Activated CD4-positive, alpha-beta T cell treated with anti-CD3 and anti-CD28 coated beads for 24 hours (primary cell): ENCODE measurements around the gene SAXO2.
"Not testable (repeated sequence)": the region's sequence is repeated elsewhere in the genome, so short reads cannot be mapped to it uniquely, and the experiment has no call there.

ENCODE experiments used
- DNase-seq, 2 donors: peaks; one replicate each; pipeline ENCODE4 v3.0.0-alpha.2; 2020; ENCODE audit warnings: low read depth in 2 of 2

The SAXO2 gene

GRCh38 chr15:82313951-82314768 lies 51.5 kb downstream of the SAXO2 start:
- not testable (repeated sequence) for DNase-seq

DNA sequence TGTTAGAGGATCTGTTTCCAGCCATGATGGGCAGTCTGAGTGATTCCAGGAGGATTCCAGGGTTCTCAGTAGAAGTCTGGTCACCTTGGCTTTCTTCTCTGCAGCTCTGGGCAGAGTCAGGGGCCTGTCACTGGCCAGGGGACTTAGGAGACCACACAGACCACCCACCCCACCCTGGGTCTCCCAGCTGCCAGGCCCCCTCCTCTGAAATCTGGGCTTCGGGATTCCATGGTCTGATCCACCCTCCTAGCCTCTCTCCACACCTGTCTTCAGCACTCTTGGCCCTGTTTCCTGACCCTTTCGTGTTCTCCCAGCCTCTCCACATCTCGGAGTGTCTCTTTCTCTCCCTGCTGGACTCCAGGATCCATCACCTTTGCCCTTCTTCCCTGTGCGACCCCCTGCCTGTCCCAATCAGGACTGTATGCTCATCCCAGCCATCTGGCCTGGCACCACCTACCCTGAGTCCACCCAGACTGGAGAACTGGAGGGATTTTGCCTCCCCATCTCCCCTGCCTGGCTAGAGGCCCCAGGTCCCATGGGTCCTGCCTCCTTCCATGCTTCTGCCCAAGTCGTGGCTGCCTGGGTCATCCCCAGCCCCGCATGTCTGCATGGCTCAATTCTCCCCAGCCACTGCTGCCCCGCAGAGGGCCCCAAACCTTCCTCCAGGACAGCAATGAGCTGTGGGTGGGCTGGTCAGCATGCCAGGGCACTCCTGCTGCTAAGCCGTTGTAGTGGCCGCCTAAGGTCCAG lies 52.3 kb downstream of the SAXO2 start:
- DNase-seq, result no peak

DNA sequence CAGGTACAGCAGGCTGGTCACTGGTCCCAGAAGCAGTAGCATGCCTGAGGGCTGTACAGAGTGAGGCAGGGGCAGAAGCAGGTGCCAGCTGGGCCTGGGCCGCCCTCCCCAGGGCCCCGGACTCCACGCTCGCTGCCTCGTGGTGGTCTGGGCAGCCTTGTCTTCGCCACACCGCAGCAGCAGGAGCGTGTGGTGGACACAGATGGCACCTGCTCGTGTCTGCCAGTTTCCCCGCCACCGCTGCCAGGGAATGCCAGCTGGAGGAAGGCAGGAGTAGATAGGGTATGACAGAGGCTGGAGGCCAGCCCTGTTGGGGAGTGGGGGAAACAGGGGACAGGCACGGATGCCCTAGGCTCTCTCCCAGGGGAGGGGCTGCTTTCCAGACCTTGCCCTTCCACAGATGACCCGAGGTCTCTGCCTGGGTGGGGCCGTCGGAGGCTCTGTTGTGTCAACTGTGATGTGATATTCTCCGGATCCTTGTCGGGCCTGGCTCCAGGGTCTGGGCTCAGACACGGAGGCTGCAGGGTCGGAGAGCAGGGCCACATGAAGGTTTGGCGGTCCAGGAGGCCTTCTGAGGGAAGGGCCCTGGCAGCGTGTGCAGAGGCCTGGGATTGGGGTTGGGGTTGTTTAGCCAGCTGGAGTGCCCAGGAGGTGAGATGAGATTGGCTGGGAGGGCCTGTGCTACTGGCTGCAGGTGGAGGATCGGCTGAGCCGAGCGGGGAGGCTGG lies 53.1 kb downstream of the SAXO2 start:
- DNase-seq, result no peak

DNA sequence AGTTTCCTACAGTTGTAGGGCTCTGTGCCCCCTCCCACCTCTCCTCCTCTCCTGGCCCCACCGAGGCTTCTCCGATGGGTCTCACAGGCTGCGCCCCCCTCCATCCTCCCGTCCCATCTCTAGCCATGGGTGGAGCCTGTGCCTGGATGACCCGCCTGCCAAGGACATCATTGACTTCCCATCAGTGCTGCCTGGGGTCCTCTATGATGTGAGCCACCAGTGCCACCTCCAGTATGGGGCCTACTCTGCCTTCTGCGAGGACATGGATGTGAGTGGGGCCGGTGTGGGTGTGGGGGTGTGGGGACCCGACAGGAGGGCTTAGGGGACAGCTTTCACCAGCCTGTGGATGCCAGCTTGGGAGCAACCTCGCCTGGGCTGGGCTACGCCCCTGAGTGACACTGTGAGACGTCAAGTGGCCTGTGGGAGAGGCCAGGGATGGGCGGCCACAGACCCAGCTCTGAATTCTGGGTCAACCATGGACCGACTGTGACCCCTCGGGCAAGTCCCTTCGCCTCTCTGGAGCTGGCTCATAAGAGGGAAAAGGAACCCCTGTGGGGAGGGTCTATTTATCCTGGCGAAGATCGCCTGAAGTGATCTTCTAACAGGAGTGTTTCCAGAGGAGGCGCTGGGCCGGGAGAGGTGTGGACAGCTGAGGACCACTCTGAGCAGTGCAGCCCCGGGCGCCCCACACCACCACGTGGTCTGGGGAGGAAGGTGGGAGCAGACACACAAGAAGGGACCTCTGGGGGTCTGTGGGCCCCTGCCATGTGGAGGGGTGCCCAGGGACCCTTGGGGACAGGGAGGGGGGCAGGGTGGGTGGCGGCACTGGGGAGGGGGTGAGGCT lies 53.9 kb downstream of the SAXO2 start:
- DNase-seq, result not testable (repeated sequence)

GRCh38 chr15:82317091-82317489 lies 54.5 kb downstream of the SAXO2 start:
- DNase-seq, result no peak

- DNase-seq, result not testable (repeated sequence)
Observed at GRCh38 chr15:82317516-82317915, 54.9 kb downstream of the SAXO2 start.

GRCh38 chr15:82318281-82318680 lies 55.7 kb downstream of the SAXO2 start:
- not testable (repeated sequence) for DNase-seq

GRCh38 chr15:82319522-82320278 lies 57.1 kb downstream of the SAXO2 start:
- DNase-seq, result not testable (repeated sequence)

- not testable (repeated sequence) for DNase-seq
Observed at GRCh38 chr15:82320861-82321260, 58.2 kb downstream of the SAXO2 start.

DNA sequence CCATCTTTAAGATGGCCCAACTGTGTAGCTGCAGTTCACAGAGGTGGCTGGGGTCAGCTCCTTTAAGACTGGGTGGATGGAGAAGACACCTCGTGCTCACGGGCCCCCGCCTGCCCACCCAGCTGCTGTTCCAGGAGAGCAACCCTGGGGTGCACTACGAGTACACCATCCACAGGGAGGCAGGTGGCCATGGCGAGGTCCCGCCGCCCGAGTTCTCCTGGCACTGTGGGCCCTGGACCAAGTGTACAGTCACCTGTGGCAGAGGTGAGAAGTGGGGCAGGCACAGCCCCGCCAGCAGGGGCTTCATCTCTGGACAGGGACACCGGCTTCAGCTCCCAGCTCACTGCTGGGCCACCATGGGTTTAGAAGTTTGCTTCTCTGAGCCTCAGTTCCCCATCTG lies 59.9 kb downstream of the SAXO2 start:
- not testable (repeated sequence) for DNase-seq

GRCh38 chr15:82324831-82325230 lies 62.2 kb downstream of the SAXO2 start:
- not testable (repeated sequence) for DNase-seq

DNA sequence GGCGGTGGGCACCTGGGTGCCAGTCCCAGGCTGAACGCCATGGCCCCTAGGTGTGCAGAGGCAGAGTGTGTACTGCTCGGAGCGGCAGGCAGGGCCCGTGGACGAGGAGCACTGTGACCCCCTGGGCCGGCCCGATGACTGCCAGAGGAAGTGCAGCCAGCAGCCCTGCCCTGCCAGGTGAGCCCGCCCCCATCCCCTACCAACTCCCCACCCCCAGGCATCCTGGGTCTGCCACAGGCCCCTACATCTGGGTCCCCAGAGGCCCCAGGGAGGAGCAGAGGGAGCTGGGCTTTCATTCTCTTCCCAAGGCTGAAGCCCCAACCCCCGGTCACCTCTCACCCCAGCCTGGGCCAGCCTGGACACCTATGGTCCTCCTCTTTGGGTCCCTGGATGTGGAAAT lies 63.0 kb downstream of the SAXO2 start:
- DNase-seq, result not testable (repeated sequence)

DNA sequence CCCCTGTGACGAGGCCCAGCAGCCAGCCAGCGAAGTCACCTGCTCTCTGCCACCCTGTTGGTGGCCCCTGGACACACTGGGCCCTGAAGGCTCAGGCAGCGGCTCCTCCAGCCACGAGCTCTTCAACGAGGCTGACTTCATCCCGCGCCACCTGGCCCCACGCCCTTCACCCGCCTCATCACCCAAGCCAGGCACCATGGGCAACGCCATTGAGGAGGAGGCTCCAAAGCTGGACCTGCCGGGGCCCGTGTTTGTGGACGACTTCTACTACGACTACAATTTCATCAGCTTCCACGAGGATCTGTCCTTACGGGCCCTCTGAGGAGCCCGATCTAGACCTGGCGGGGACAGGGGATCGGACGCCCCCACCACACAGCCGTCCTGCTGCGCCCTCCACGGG lies 64.3 kb downstream of the SAXO2 start:
- not testable (repeated sequence) for DNase-seq

DNA sequence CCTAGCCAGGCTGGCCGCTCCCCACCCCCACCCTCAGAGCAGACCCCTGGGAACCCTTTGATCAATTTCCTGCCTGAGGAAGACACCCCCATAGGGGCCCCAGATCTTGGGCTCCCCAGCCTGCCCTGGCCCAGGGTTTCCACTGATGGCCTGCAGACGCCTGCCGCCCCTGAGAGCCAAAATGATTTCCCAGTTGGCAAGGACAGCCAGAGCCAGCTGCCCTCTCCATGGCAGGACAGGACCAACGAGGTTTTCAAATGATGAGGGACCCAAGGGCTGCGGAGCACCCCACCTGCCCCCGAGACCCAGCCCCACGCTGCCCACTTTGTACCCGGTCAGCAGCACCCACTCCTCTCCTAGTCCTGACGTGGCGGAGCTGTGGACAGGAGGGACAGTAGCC lies 64.8 kb downstream of the SAXO2 start:
- DNase-seq, result not testable (repeated sequence)

- DNase-seq, result not testable (repeated sequence)
Observed at GRCh38 chr15:82329039-82329438, 66.4 kb downstream of the SAXO2 start.

- not testable (repeated sequence) for DNase-seq
Observed at GRCh38 chr15:82330921-82331320, 68.3 kb downstream of the SAXO2 start.

DNA sequence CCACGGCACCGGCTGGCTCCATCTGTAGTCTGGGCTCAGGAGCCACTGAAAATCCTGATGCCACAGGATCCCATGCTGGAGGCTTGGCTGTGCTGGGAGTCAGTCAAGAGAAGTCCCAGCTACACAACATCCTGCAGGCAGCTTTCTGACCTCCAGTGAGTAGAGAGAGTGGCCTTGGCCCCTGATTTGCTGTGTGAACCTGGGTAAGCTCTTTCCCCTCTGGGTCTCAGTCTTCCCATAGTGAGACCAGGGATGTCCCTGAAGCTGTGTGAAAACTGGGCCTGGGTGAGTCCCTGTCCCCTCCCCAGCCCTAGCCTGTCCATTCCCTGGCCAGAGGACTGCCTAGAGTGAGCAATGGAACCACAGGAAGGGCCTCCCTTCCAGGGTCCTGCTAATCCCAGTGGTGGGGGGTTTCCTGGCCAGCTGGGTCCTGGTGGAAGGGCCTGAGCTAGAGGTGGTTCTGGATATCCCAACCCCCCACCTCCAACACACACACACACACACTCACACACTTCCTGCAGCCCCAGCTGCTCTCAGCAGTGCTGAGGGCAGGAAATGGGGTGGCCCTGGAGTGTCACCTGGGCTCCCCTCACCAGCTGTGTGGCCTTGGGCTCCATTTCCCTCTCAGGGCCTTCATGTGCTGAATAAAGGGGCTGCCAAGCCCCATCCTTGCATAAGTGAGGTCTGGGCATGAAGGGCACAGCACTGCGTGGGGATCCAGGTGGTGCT lies 69.1 kb downstream of the SAXO2 start:
- not testable (repeated sequence) for DNase-seq

DNA sequence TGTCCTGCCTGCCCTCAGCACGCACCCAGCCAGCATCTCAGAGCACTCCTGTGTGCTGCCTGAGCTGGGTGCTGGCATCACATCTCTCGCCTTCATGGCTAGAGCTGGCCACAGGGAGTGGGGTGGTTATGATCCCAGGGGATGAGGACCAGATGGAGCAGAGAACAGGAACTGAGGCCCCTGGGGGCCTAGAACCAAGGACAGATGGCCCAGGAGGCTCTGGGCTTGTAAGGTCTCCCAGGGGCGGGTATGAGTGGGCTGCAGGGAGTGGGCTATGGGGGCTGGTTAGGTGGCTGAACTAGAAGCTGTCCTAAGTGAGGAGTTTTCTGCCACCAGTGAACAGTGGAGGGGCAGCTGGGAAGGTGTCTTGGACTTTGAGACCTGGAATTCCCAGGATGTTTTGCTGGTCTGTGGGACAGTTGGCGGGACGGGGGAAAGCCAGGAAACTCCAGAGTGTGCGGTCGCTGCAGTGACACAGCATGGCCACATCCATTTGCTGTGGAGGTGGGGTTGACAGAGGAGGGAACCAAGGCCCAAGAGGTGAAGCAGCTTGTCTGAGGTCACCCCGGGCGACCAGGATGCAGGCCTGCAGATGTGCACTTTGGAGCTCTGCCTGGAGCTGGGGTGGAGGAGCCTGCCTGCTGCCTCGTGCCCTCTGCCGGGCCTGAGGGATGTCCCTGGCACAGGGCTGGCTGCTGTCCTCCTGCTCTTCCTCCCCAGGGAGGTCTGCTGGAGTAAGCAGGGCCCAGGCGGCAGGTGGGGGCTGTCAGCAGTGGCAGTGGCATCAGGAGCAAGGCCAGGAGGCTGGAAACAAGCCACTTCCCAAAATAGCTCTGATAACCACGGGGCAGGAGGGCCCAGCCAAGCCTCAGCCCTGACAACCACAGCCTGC lies 70.3 kb downstream of the SAXO2 start:
- DNase-seq, result not testable (repeated sequence)
